MCF 10A (cell line): ENCODE results near the gene ITIH4. TPM values are rescaled to one million over a fixed set of nuclear protein-coding genes. Genes with fewer than 3 reads are reported as not detected.

Experiments used
- BruUV-seq: library from RNA; stranded (reverse); fragments of 400-500 nt; replicated peaks from 2 replicates; lab custom pipeline; 2021; lab: Mats Ljungman, UMichigan
- CTCF ChIA-PET: fragments of 300-600 bp; sonication (Branson Sonifier 250); formaldehyde crosslinking; extraction: SDS; loops from one replicate; lab custom pipeline; 2021; ENCODE audit warnings: antibody characterized with exemption, inconsistent platforms; lab: Yijun Ruan, JAX
- POLR2A ChIA-PET: fragments of 300-600, 350-650 bp; sonication (Branson Sonifier 250); formaldehyde crosslinking; extraction: SDS; loops from one replicate; lab custom pipeline; 2020; ENCODE audit warnings: antibody characterized with exemption, inconsistent platforms; lab: Yijun Ruan, JAX
- DNase-seq: peaks from one replicate; pipeline ENCODE4 v3.0.0-alpha.2; 2018; ENCODE audit not compliant: unreplicated experiment
- H3K27ac Mint-ChIP-seq: one replicate; pipeline ENCODE4 v1.8.0; 2022; ENCODE audit warnings: mild to moderate bottlenecking, low read depth, mixed read lengths; ENCODE audit not compliant: unreplicated experiment
- H3K27me3 Mint-ChIP-seq: one replicate; pipeline ENCODE4 v1.8.0; 2022; ENCODE audit warnings: mixed read lengths; ENCODE audit not compliant: insufficient read depth, unreplicated experiment
- H3K36me3 Mint-ChIP-seq: one replicate; pipeline ENCODE4 v1.8.0; 2022; ENCODE audit warnings: mild to moderate bottlenecking, moderate library complexity, mixed read lengths; ENCODE audit not compliant: insufficient read depth, unreplicated experiment
- H3K4me1 Mint-ChIP-seq: one replicate; pipeline ENCODE4 v1.8.0; 2022; ENCODE audit warnings: mixed read lengths; ENCODE audit not compliant: insufficient read depth, unreplicated experiment
- H3K4me3 Mint-ChIP-seq: one replicate; pipeline ENCODE4 v1.8.0; 2022; ENCODE audit warnings: mild to moderate bottlenecking, moderate library complexity, mixed read lengths; ENCODE audit not compliant: unreplicated experiment
- H3K9me3 Mint-ChIP-seq: one replicate; pipeline ENCODE4 v1.8.0; 2022; ENCODE audit warnings: mixed read lengths; ENCODE audit not compliant: unreplicated experiment
- CTCF ChIP-seq: fragments of 200-600 bp; IDR thresholded peaks from one replicate; pipeline ENCODE4 v1.8.0; 2022; ENCODE audit warnings: antibody characterized with exemption, mild to moderate bottlenecking; ENCODE audit not compliant: unreplicated experiment
- intact Hi-C: fragments of 100-400 bp; cut with micrococcal nuclease; formaldehyde crosslinking; loops from 2 replicates; pipeline ENCODE4 v1.14.1; 2022
- total RNA-seq: library from RNA; stranded (reverse); gene quantifications from 2 replicates; pipeline ENCODE4 v1.2.3, GENCODE V29; 2022

Gene ITIH4
- total RNA-seq, 1 experiment from 2014 or later, result 0.58 TPM

- peaks cover 26% of the 10 kb centered on the region for H3K27me3 Mint-ChIP-seq
- CTCF ChIA-PET, result interaction anchor here (0.7 to 1.2 kb wide), 4 partner anchors 12 to 59 kb away, joined by 3 read pairs; no protein-coding TSS in a partner anchor
- no peaks in the 10 kb centered on the region for H3K36me3 Mint-ChIP-seq
- POLR2A ChIA-PET, result no interaction called here
- no peak for DNase-seq
- no peak for TF ChIP-seq CTCF
- intact Hi-C loops, result no loop called here
- H3K4me1 Mint-ChIP-seq, result no peaks in the 10 kb centered on the region
- H3K27ac Mint-ChIP-seq, result no peak overlapping the region
- H3K9me3 Mint-ChIP-seq, result no peaks in the 10 kb centered on the region
- no peak overlapping the region for H3K4me3 Mint-ChIP-seq
- BruUV-seq, result no TSS peak
Measured at GRCh38 chr3:52786330-52787215, 43.9 kb downstream of the ITIH4 start.

GRCh38 chr3:52784931-52785590 lies 45.4 kb downstream of the ITIH4 start:
- no peak overlapping the region for H3K27ac Mint-ChIP-seq
- no peaks in the 10 kb centered on the region for H3K4me1 Mint-ChIP-seq
- no peaks in the 10 kb centered on the region for H3K9me3 Mint-ChIP-seq
- no peaks in the 10 kb centered on the region for H3K36me3 Mint-ChIP-seq
- no peak overlapping the region for H3K4me3 Mint-ChIP-seq
- intact Hi-C loops, result no loop called here
- POLR2A ChIA-PET, result interaction anchor here (0.9 kb wide), 1 partner anchor 14 kb away, joined by 3 read pairs; no protein-coding TSS in a partner anchor
- TF ChIP-seq CTCF, result no peak
- CTCF ChIA-PET, result no interaction called here
- no peak for DNase-seq
- BruUV-seq, result no TSS peak
- peaks cover 36% of the 10 kb centered on the region for H3K27me3 Mint-ChIP-seq

GRCh38 chr3:52784021-52784621 lies 46.4 kb downstream of the ITIH4 start:
- no peaks in the 10 kb centered on the region for H3K4me1 Mint-ChIP-seq
- no peaks in the 10 kb centered on the region for H3K36me3 Mint-ChIP-seq
- DNase-seq, result no peak
- intact Hi-C loops, result no loop called here
- POLR2A ChIA-PET, result interaction anchor here (0.9 to 1.0 kb wide), 2 partner anchors 12 to 13 kb away, joined by 3 to 5 read pairs; no protein-coding TSS in a partner anchor
- no peak for TF ChIP-seq CTCF
- no peak overlapping the region for H3K27ac Mint-ChIP-seq
- CTCF ChIA-PET, result interaction anchor here (0.7 kb wide), 1 partner anchor 92 kb away, joined by 3 read pairs; no protein-coding TSS in a partner anchor
- no peaks in the 10 kb centered on the region for H3K9me3 Mint-ChIP-seq
- no peak overlapping the region for H3K4me3 Mint-ChIP-seq
- peaks cover 36% of the 10 kb centered on the region for H3K27me3 Mint-ChIP-seq
- BruUV-seq, result no TSS peak

- Mint-ChIP-seq H3K27me3 (peaks cover 36% of the 10 kb centered on the region), H3K36me3 (no peaks in the 10 kb centered on the region), H3K9me3 (no peaks in the 10 kb centered on the region), H3K4me3 (no peak overlapping the region), H3K27ac (no peak overlapping the region), H3K4me1 (no peaks in the 10 kb centered on the region)
- ChIA-PET POLR2A (interaction anchor here (1.0 kb wide), 1 partner anchor 11 kb away, joined by 5 read pairs; no protein-coding TSS in a partner anchor), CTCF (no interaction called here)
- no peak for TF ChIP-seq CTCF
- intact Hi-C loops, result no loop called here
- no TSS peak for BruUV-seq
- no peak for DNase-seq
Measured at GRCh38 chr3:52783211-52783555, 47.3 kb downstream of the ITIH4 start.
